HCT116 (cell line): ENCODE data around the gene PREX1. TPM values are rescaled to one million over a fixed set of nuclear protein-coding genes. Genes with fewer than 3 reads are reported as not detected.

Source experiments
- ATAC-seq: fragments of 200-7000 bp; cut with Tn5 transposase; 2 replicates; pipeline ENCODE4 v1.9.1; 2020; ENCODE audit warnings: mild to moderate bottlenecking, moderate library complexity
- BruUV-seq: library from RNA; stranded (reverse); fragments of 400-500 nt; replicated peaks from 2 replicates; lab custom pipeline; 2021; lab: Mats Ljungman, UMichigan
- CTCF ChIA-PET: fragments of 300-600 bp; sonication (Branson Sonifier 250); formaldehyde crosslinking; loops from one replicate; lab custom pipeline; 2021; ENCODE audit warnings: antibody characterized with exemption; lab: Charles Lee
- POLR2A ChIA-PET: fragments of 300-600, 350-600 bp; sonication (Branson Sonifier 250); formaldehyde crosslinking; loops from one replicate; lab custom pipeline; 2021; ENCODE audit warnings: antibody characterized with exemption; lab: Charles Lee
- RAD21 ChIA-PET, 2 experiments: fragments of 300-600 bp; sonication (Branson Sonifier 250); formaldehyde crosslinking; loops; one replicate each; lab custom pipeline; 2023; ENCODE audit warnings: low total read pairs in 2 of 2; ENCODE audit not compliant: uncharacterized antibody in 2 of 2, unreplicated experiment in 2 of 2, low non-redundant PET in 1 of 2; lab: Charles Lee
- DNase-seq: peaks from one replicate; pipeline ENCODE4 v3.0.0-alpha.2; 2010; ENCODE audit warnings: low read depth, low spot score
- H2AFZ ChIP-seq: fragments of 200-600 bp; shearing (Covaris generic), sonication (generic); 2 replicates; pipeline ENCODE4 v1.6.1; 2017; ENCODE audit warnings: low read depth, mixed run types, mixed read lengths, antibody characterized with exemption, low read length; ENCODE audit not compliant: poor library complexity, severe bottlenecking
- H3K27ac ChIP-seq: 2 replicates; pipeline ENCODE4 v1.5.1; 2012; ENCODE audit warnings: low read depth, low read length
- H3K27me3 ChIP-seq: fragments of 200-600 bp; sonication (generic); 2 replicates; pipeline ENCODE4 v1.6.1; 2016; ENCODE audit warnings: mixed run types, low read length, mixed read lengths; ENCODE audit not compliant: insufficient read depth
- H3K36me3 ChIP-seq, 2 experiments: fragments of 200-500 bp in 1 of 2; fragments of 200-600 bp in 1 of 2; sonication (Bioruptor generic) in 1 of 2; sonication (generic) in 1 of 2; 2 replicates each; pipeline versions ENCODE4 v1.5.1 to v1.6.1; 2014 to 2016; ENCODE audit warnings: low read length in 2 of 2, inconsistent platforms in 1 of 2, mixed read lengths in 1 of 2, mixed run types in 1 of 2; ENCODE audit not compliant: insufficient read depth in 2 of 2, control insufficient read depth in 1 of 2
- H3K4me1 ChIP-seq, 2 experiments: fragments of 200-600 bp in 1 of 2; sonication (generic) in 1 of 2; 2 replicates each; pipeline versions ENCODE4 v1.5.1 to v1.6.1; 2012 to 2017; ENCODE audit warnings: low read length in 2 of 2, inconsistent platforms in 1 of 2, mild to moderate bottlenecking in 1 of 2, mixed read lengths in 1 of 2, mixed run types in 1 of 2, moderate library complexity in 1 of 2; ENCODE audit not compliant: insufficient read depth in 2 of 2, control insufficient read depth in 1 of 2
- H3K4me2 ChIP-seq: fragments of 200-600 bp; sonication (generic); 2 replicates; pipeline ENCODE4 v1.6.1; 2017; ENCODE audit warnings: mixed run types, low read length, mixed read lengths
- H3K4me3 ChIP-seq, 2 experiments: fragments of 200-600 bp in 1 of 2; sonication (generic) in 1 of 2; replicated peaks in 1 of 2; 2 replicates each; pipeline ENCODE4 v1.5.1; 2011 to 2016; ENCODE audit warnings: low read length in 2 of 2, control low read depth in 1 of 2, low read depth in 1 of 2, mild to moderate bottlenecking in 1 of 2, mixed read lengths in 1 of 2, mixed run types in 1 of 2
- H3K79me2 ChIP-seq: fragments of 200-600 bp; sonication (generic); 2 replicates; pipeline ENCODE4 v1.6.1; 2017; ENCODE audit warnings: mild to moderate bottlenecking, mixed run types, low read length, moderate library complexity, mixed read lengths; ENCODE audit not compliant: insufficient read depth
- H3K9ac ChIP-seq: fragments of 200-600 bp; sonication (generic); 2 replicates; pipeline ENCODE4 v1.6.1; 2016; ENCODE audit warnings: low read length, mixed read lengths
- H3K9me2 ChIP-seq: fragments of 200-600 bp; sonication (generic), shearing (Covaris generic); 2 replicates; pipeline ENCODE4 v1.6.1; 2017; ENCODE audit warnings: mixed run types, mild to moderate bottlenecking, moderate library complexity; ENCODE audit not compliant: insufficient read depth
- H3K9me3 ChIP-seq, 2 experiments: fragments of 200-500 bp in 1 of 2; fragments of 200-600 bp in 1 of 2; sonication (Bioruptor generic) in 1 of 2; sonication (generic) in 1 of 2; 2 replicates each; pipeline ENCODE4 v1.6.1; 2014 to 2017; ENCODE audit warnings: low read length in 2 of 2, mixed read lengths in 2 of 2, inconsistent platforms in 1 of 2, low read depth in 1 of 2, mild to moderate bottlenecking in 1 of 2, mixed run types in 1 of 2, moderate library complexity in 1 of 2; ENCODE audit not compliant: control insufficient read depth in 1 of 2, insufficient read depth in 1 of 2
- H4K20me1 ChIP-seq: fragments of 200-600 bp; sonication (generic), shearing (Covaris generic); 2 replicates; pipeline ENCODE4 v1.6.1; 2017; ENCODE audit warnings: mixed run types, mild to moderate bottlenecking, moderate library complexity; ENCODE audit not compliant: insufficient read depth
- CBX3 ChIP-seq: IDR thresholded peaks from 2 replicates; pipeline ENCODE4 v1.6.1; 2012; ENCODE audit warnings: low read depth
- CEBPB ChIP-seq: IDR thresholded peaks from 2 replicates; pipeline ENCODE4 v1.6.1; 2012; ENCODE audit warnings: low read depth
- EGR1 ChIP-seq: IDR thresholded peaks from 2 replicates; pipeline ENCODE4 v1.6.1; 2012; ENCODE audit warnings: low read depth
- EZH2 ChIP-seq: fragments of 200-600 bp; sonication (generic); IDR thresholded peaks from 2 replicates; pipeline ENCODE4 v1.6.1; 2017; ENCODE audit warnings: antibody characterized with exemption, mixed run types
- FOSL1 ChIP-seq: IDR thresholded peaks from 2 replicates; pipeline ENCODE4 v1.6.1; 2012; ENCODE audit warnings: low read depth
- JUND ChIP-seq: IDR thresholded peaks from 2 replicates; pipeline ENCODE4 v1.6.1; 2012
- MAX ChIP-seq: IDR thresholded peaks from 2 replicates; pipeline ENCODE4 v1.6.1; 2012
- POLR2AphosphoS5 ChIP-seq: IDR thresholded peaks from 2 replicates; pipeline ENCODE4 v1.6.1; 2011; ENCODE audit warnings: mild to moderate bottlenecking, low read depth, low read length, moderate library complexity
- RAD21 ChIP-seq: IDR thresholded peaks from 2 replicates; pipeline ENCODE4 v1.6.1; 2012; ENCODE audit warnings: low read depth, mild to moderate bottlenecking
- SP1 ChIP-seq: IDR thresholded peaks from 2 replicates; pipeline ENCODE4 v1.6.1; 2012; ENCODE audit warnings: low read depth
- SRF ChIP-seq: IDR thresholded peaks from 2 replicates; pipeline ENCODE4 v1.6.1; 2012; ENCODE audit warnings: low read depth
- TCF7L2 ChIP-seq: IDR thresholded peaks from 2 replicates; pipeline ENCODE4 v1.7.0; 2011; ENCODE audit warnings: borderline replicate concordance, inconsistent platforms; ENCODE audit not compliant: insufficient read depth, insufficient read length; ENCODE audit errors: extremely low read depth
- YY1 ChIP-seq: IDR thresholded peaks from 2 replicates; pipeline ENCODE4 v1.6.1; 2011; ENCODE audit warnings: low read length, low read depth, moderate library complexity, mild to moderate bottlenecking; ENCODE audit not compliant: insufficient replicate concordance; ENCODE audit errors: extremely low read depth
- ZBTB33 ChIP-seq: IDR thresholded peaks from 2 replicates; pipeline ENCODE4 v1.6.1; 2011; ENCODE audit warnings: mild to moderate bottlenecking, low read length, moderate library complexity; ENCODE audit not compliant: insufficient replicate concordance; ENCODE audit errors: extremely low read depth
- ZFX ChIP-seq: fragments of 450-650 bp; IDR thresholded peaks from 2 replicates; pipeline ENCODE4 v1.6.1; 2017
- ZNF274 ChIP-seq: fragments of 200-500 bp; sonication (Bioruptor generic); IDR thresholded peaks from 2 replicates; pipeline ENCODE4 v1.6.1; 2014; ENCODE audit warnings: mild to moderate bottlenecking, low read depth, low read length, inconsistent platforms
- intact Hi-C: fragments of 100-400 bp; cut with micrococcal nuclease; formaldehyde crosslinking; loops from 2 replicates; pipeline ENCODE4 v1.10.0; 2022
- total RNA-seq: library from RNA; stranded (reverse); gene quantifications from one replicate; pipeline ENCODE4 v1.2.1, GENCODE V29; 2021; ENCODE audit not compliant: unreplicated experiment

PREX1 gene
- total RNA-seq, 1 experiment from 2014 or later: 6.1 TPM

- no peak for TF ChIP-seq SRF
These were observed 20.0 kb downstream of the PREX1 start (continued) for GRCh38 chr20:48807586-48808381.

GRCh38 chr20:48807051-48807450 is 20.7 kb downstream of the PREX1 start:
- no peaks in the 10 kb centered on the region for H3K4me1 ChIP-seq
- TF ChIP-seq CBX3: peak; percentile 49; the same call in 1 of the 2 replicates
- TF ChIP-seq JUND: no peak
- no peak for TF ChIP-seq MAX
- no peak overlapping the region for H3K4me2 ChIP-seq
- H3K9me3 ChIP-seq: 0 out of 4 replicates have a peak, but pooled peaks cover 0 to 3% of the 10 kb centered on the region in 2 experiments
- H3K36me3 ChIP-seq: no peaks in the 10 kb centered on the region
- no peak overlapping the region for H3K27ac ChIP-seq
- ChIA-PET CTCF (no interaction called here), POLR2A (no interaction called here), RAD21 (no interaction called here)
- no peaks in the 10 kb centered on the region for H3K79me2 ChIP-seq
- ATAC-seq: no peak
- no peaks in the 10 kb centered on the region for H3K27me3 ChIP-seq
- H4K20me1 ChIP-seq: no peaks in the 10 kb centered on the region
- DNase-seq: no peak
- H3K4me3 ChIP-seq: no peak overlapping the region
- no peak overlapping the region for H2AFZ ChIP-seq
- intact Hi-C loops: no loop called here
- no peaks in the 10 kb centered on the region for H3K9me2 ChIP-seq
- no peak overlapping the region for H3K9ac ChIP-seq
- no TSS peak for BruUV-seq

- no peaks in the 10 kb centered on the region for H3K27me3 ChIP-seq
- no TSS peak for BruUV-seq
- CTCF ChIA-PET: no interaction called here
- 0 out of 4 replicates have a peak, but pooled peaks cover 0 to 3% of the 10 kb centered on the region in 2 experiments for H3K9me3 ChIP-seq
- RAD21 ChIA-PET: no interaction called here
- H3K9me2 ChIP-seq: no peaks in the 10 kb centered on the region
- H3K79me2 ChIP-seq: no peaks in the 10 kb centered on the region
- H3K36me3 ChIP-seq: no peaks in the 10 kb centered on the region
- ATAC-seq: no peak
- H4K20me1 ChIP-seq: no peaks in the 10 kb centered on the region
- no peak overlapping the region for H2AFZ ChIP-seq
- no peak overlapping the region for H3K27ac ChIP-seq
- no peak overlapping the region for H3K9ac ChIP-seq
- H3K4me2 ChIP-seq: no peak overlapping the region
- no peak overlapping the region for H3K4me3 ChIP-seq
- no peaks in the 10 kb centered on the region for H3K4me1 ChIP-seq
- POLR2A ChIA-PET: no interaction called here
- DNase-seq: no peak
- intact Hi-C loops: no loop called here
- TF ChIP-seq CBX3: no peak
- TF ChIP-seq SP1: no peak
- no peak for TF ChIP-seq YY1
- TF ChIP-seq FOSL1: no peak
- no peak for TF ChIP-seq CEBPB
- no peak for TF ChIP-seq MAX
- no peak for TF ChIP-seq SRF
- no peak for TF ChIP-seq EGR1
- TF ChIP-seq RAD21: no peak
- no peak for TF ChIP-seq EZH2
- TF ChIP-seq ZBTB33: no peak
- no peak for TF ChIP-seq ZNF274
- TF ChIP-seq TCF7L2: no peak
- TF ChIP-seq ZFX: no peak
- no peak for TF ChIP-seq POLR2AphosphoS5
These were observed 22.1 kb downstream of the PREX1 start for GRCh38 chr20:48805716-48806115.
